Smooth muscle cell (in vitro differentiated cells): ENCODE measurements around the gene MTO1. TPM values are rescaled to one million over a fixed set of nuclear protein-coding genes. Genes with fewer than 3 reads are reported as not detected.
"Not testable (repeated sequence)": the region's sequence is repeated elsewhere in the genome, so short reads cannot be mapped to it uniquely, and the experiment has no call there.

Source experiments
- DNase-seq: peaks from one replicate; lab custom pipeline; 2025; ENCODE audit not compliant: unreplicated experiment; lab: John Stamatoyannopoulos, UW
- H2AFZ ChIP-seq: fragments of 200-600 bp; sonication (generic); 2 replicates; pipeline ENCODE4 v1.6.0; 2016; ENCODE audit warnings: antibody characterized with exemption, low read depth, mild to moderate bottlenecking
- H3F3A ChIP-seq: fragments of 200-600 bp; sonication (generic); 2 replicates; pipeline ENCODE4 v1.6.0; 2017; ENCODE audit warnings: antibody characterized with exemption, low read depth
- H3K27ac ChIP-seq: fragments of 200-600 bp; sonication (generic); 2 replicates; pipeline ENCODE4 v1.5.1; 2016; ENCODE audit warnings: low read depth, mild to moderate bottlenecking
- H3K27me3 ChIP-seq: fragments of 200-600 bp; sonication (generic); 2 replicates; pipeline ENCODE4 v1.6.1; 2016; ENCODE audit warnings: low read depth, mild to moderate bottlenecking
- H3K36me3 ChIP-seq: fragments of 200-600 bp; sonication (generic); 2 replicates; pipeline ENCODE4 v1.5.1; 2016; ENCODE audit warnings: low read depth
- H3K4me1 ChIP-seq: fragments of 200-600 bp; sonication (generic); 2 replicates; pipeline ENCODE4 v1.5.1; 2016; ENCODE audit warnings: low read depth
- H3K4me2 ChIP-seq: fragments of 200-600 bp; sonication (generic); 2 replicates; pipeline ENCODE4 v1.6.0; 2016; ENCODE audit warnings: mild to moderate bottlenecking
- H3K4me3 ChIP-seq: fragments of 200-600 bp; sonication (generic); 2 replicates; pipeline ENCODE4 v1.5.1; 2016; ENCODE audit warnings: mild to moderate bottlenecking
- H3K79me2 ChIP-seq: fragments of 200-600 bp; sonication (generic); 2 replicates; pipeline ENCODE4 v1.6.0; 2016; ENCODE audit warnings: low read depth, mild to moderate bottlenecking
- H3K9ac ChIP-seq: fragments of 200-600 bp; sonication (generic); 2 replicates; pipeline ENCODE4 v1.6.0; 2016; ENCODE audit warnings: low read depth
- H3K9me3 ChIP-seq: fragments of 200-600 bp; sonication (generic); replicated peaks from 2 replicates; pipeline ENCODE4 v1.5.1; 2016; ENCODE audit warnings: low read depth
- H4K20me1 ChIP-seq: fragments of 200-600 bp; sonication (generic); 2 replicates; pipeline ENCODE4 v1.6.0; 2016; ENCODE audit warnings: low read depth
- CTCF ChIP-seq: fragments of 200-600 bp; sonication (generic); IDR thresholded peaks from 2 replicates; pipeline ENCODE4 v1.5.1; 2017; ENCODE audit warnings: borderline replicate concordance, mild to moderate bottlenecking, antibody characterized with exemption; ENCODE audit not compliant: insufficient read depth, poor library complexity, severe bottlenecking
- WGBS: methylation state at CpG from one replicate; pipeline ENCODE4 v1.1.7; 2016; ENCODE audit warnings: low lambda C conversion rate; 5-methylcytosine and 5-hydroxymethylcytosine counted together
- polyA plus RNA-seq: library from polyadenylated mRNA; unstranded; fragments of >200 nt; fragmentation: Nextera tagmentation; extraction: Ambion mirVana; gene quantifications from 2 replicates; pipeline ENCODE4 v1.2.1, GENCODE V29; 2016
- small RNA-seq: library from RNA; depleted of rRNA; stranded (forward); fragments of <200 nt; gene quantifications from one replicate; pipeline ENCODE3, GENCODE V24; 2014
- total RNA-seq: library from RNA; depleted of rRNA; stranded (reverse); fragments of >200 nt; gene quantifications from 2 replicates; pipeline ENCODE4 v1.2.3, GENCODE V29; 2014

MTO1 gene
- total and polyA plus RNA-seq, 2 experiments from 2014 or later, result 16.5 to 23.6 TPM

GRCh38 chr6:73548458-73549446 is 87.2 kb downstream of the MTO1 start:
- Histone ChIP-seq H3K4me1 (no peaks in the 10 kb centered on the region), H4K20me1 (no peaks in the 10 kb centered on the region), H3K79me2 (no peaks in the 10 kb centered on the region), H3K9me3 (no peaks in the 10 kb centered on the region), H3K27me3 (no peaks in the 10 kb centered on the region), H2AFZ (no peak overlapping the region), H3K4me2 (no peak overlapping the region), H3F3A (no peaks in the 10 kb centered on the region), H3K9ac (no peak overlapping the region), H3K36me3 (no peaks in the 10 kb centered on the region), H3K27ac (no peak overlapping the region), H3K4me3 (no peak overlapping the region)
- no peak for TF ChIP-seq CTCF
- no peak for DNase-seq
- WGBS, result 88% methylated on average over 12 of the region's 12 CpGs

DNA sequence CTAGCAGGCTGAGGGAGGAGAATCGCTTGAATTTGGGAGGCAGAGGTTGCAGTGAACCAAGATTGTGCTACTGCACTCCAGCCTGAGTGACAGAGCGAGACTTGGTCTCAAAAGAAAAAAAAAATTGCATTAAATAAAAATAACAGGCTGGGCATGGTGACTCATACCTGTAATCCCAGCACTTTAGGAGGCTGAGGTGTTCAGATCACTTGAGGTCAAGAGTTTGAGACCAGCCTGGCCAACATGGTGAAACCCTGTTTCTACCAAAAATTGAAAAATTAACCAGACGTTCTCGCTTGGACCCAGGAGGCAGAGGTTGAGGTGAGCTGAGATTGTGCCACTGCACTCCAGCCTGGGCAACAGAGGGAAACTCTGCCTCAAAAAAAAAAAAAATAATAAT is 89.6 kb downstream of the MTO1 start:
- H3K9ac ChIP-seq, H2AFZ ChIP-seq, H4K20me1 ChIP-seq, H3K36me3 ChIP-seq, H3F3A ChIP-seq, H3K79me2 ChIP-seq, H3K9me3 ChIP-seq, H3K4me1 ChIP-seq, DNase-seq, H3K4me3 ChIP-seq, H3K4me2 ChIP-seq, H3K27me3 ChIP-seq, H3K27ac ChIP-seq: not testable (repeated sequence)
- WGBS, result 99% methylated on average over 4 of the region's 4 CpGs

- not testable (repeated sequence) for H2AFZ ChIP-seq, H3K36me3 ChIP-seq, H3K4me2 ChIP-seq, DNase-seq, H4K20me1 ChIP-seq, H3K9me3 ChIP-seq, H3K9ac ChIP-seq, H3K4me3 ChIP-seq, H3K79me2 ChIP-seq, H3K27me3 ChIP-seq, H3K27ac ChIP-seq
- peaks cover 16% of the 10 kb centered on the region for H3K4me1 ChIP-seq
- H3F3A ChIP-seq, result peaks cover 11% of the 10 kb centered on the region
- WGBS, result 45% methylated on average over 11 of the region's 11 CpGs
Measured at GRCh38 chr6:73555380-73555949, 93.9 kb downstream of the MTO1 start.

GRCh38 chr6:73556836-73557235 is 95.3 kb downstream of the MTO1 start:
- 30% methylated on average over 1 of the region's 1 CpG for WGBS
- no peak for DNase-seq
- Histone ChIP-seq H4K20me1 (no peaks in the 10 kb centered on the region), H3K4me3 (no peak overlapping the region), H3K9me3 (no peaks in the 10 kb centered on the region), H3K4me2 (peak overlapping the region; percentile 18), H3F3A (peaks cover 11% of the 10 kb centered on the region), H3K27me3 (no peaks in the 10 kb centered on the region), H3K36me3 (no peaks in the 10 kb centered on the region), H2AFZ (peak overlapping the region; percentile 71), H3K4me1 (peaks cover 19% of the 10 kb centered on the region), H3K9ac (no peak overlapping the region), H3K27ac (no peak overlapping the region), H3K79me2 (no peaks in the 10 kb centered on the region)
- TF ChIP-seq CTCF, result no peak

Small RNAs within 50 kb of the gene (small RNA-seq; reads per million reads assigned to genes)
- gene AL603910.2 (not detected), gene RN7SL827P (not detected), gene RNU6-975P (not detected)

Other genes starting within 250 kb of the MTO1 start
- not detected in 2 replicates for gene KHDC1L, start 236.2 kb upstream of the MTO1 start, total RNA-seq
- 0.65 TPM in 1 of 2 replicates, not detected in the other for gene KHDC1L, start 236.2 kb upstream of the MTO1 start, polyA plus RNA-seq
- 1.6 and 4.0 TPM in 2 replicates for gene KHDC1, start 198.5 kb upstream of the MTO1 start, total RNA-seq
- 8.0 and 8.2 TPM in 2 replicates for gene KHDC1, start 198.5 kb upstream of the MTO1 start, polyA plus RNA-seq
- gene DPPA5, start 107.5 kb upstream of the MTO1 start, total RNA-seq, result not detected in 2 replicates
- not detected in 2 replicates for gene DPPA5, start 107.5 kb upstream of the MTO1 start, polyA plus RNA-seq
- not detected in 2 replicates for gene KHDC3L, start 99.1 kb upstream of the MTO1 start, total RNA-seq
- gene KHDC3L, start 99.1 kb upstream of the MTO1 start, polyA plus RNA-seq, result 0.53 TPM in 1 of 2 replicates, not detected in the other
- gene OOEP, start 91.8 kb upstream of the MTO1 start, total RNA-seq, result not detected in 2 replicates
- not detected in 2 replicates for gene OOEP, start 91.8 kb upstream of the MTO1 start, polyA plus RNA-seq
- not detected in 2 replicates for gene DDX43, start 66.9 kb upstream of the MTO1 start, total RNA-seq
- not detected in 2 replicates for gene DDX43, start 66.9 kb upstream of the MTO1 start, polyA plus RNA-seq
- gene CGAS, start 9.4 kb upstream of the MTO1 start, total RNA-seq, result 1.8 and 2.6 TPM in 2 replicates
- gene CGAS, start 9.4 kb upstream of the MTO1 start, polyA plus RNA-seq, result 0.87 and 1.6 TPM in 2 replicates
- gene EEF1A1, start 59.3 kb downstream of the MTO1 start, total RNA-seq, result 8,046 and 9,106 TPM in 2 replicates
- gene EEF1A1, start 59.3 kb downstream of the MTO1 start, polyA plus RNA-seq, result 2,147 and 2,255 TPM in 2 replicates
- 36.4 and 49.0 TPM in 2 replicates for gene SLC17A5, start 192.3 kb downstream of the MTO1 start, total RNA-seq
- gene SLC17A5, start 192.3 kb downstream of the MTO1 start, polyA plus RNA-seq, result 27.6 and 39.9 TPM in 2 replicates
- 28.0 and 31.1 TPM in 2 replicates for gene CD109, start 234.5 kb downstream of the MTO1 start, total RNA-seq
- gene CD109, start 234.5 kb downstream of the MTO1 start, polyA plus RNA-seq, result 4.6 and 7.7 TPM in 2 replicates